Tibial nerve (tissue), 4 donors: Measurements from ENCODE around the gene PLB1. TPM values are rescaled to one million over a fixed set of nuclear protein-coding genes. Genes with fewer than 3 reads are reported as not detected.

Source experiments
- DNase-seq, 2 donors: peaks; one replicate each; pipeline ENCODE4 v3.0.0-alpha.2; 2019; ENCODE audit warnings: low spot score in 2 of 2
- H3K27ac ChIP-seq, 4 donors: fragments of 200-600 bp; sonication (generic) in 3 of 4; one replicate each; pipeline ENCODE4 v1.5.1; 2017 to 2019; ENCODE audit warnings: mild to moderate bottlenecking in 1 of 4
- H3K27me3 ChIP-seq, 2 donors: fragments of 200-600 bp; sonication (generic) in 1 of 2; one replicate each; pipeline versions ENCODE4 v1.5.1 to v1.6.0; 2017 to 2019
- H3K36me3 ChIP-seq, 3 donors: fragments of 200-600 bp; sonication (generic); one replicate each; pipeline ENCODE4 v1.5.1; 2018 to 2019
- H3K4me1 ChIP-seq, 4 donors: fragments of 200-600 bp; sonication (generic) in 3 of 4; one replicate each; pipeline ENCODE4 v1.5.1; 2017 to 2019
- H3K4me3 ChIP-seq, 4 donors: fragments of 200-600 bp; sonication (generic) in 3 of 4; one replicate each; pipeline ENCODE4 v1.5.1; 2017 to 2019; ENCODE audit warnings: mild to moderate bottlenecking in 1 of 4, moderate library complexity in 1 of 4
- H3K9me3 ChIP-seq, 4 donors: fragments of 200-600 bp; sonication (generic) in 3 of 4; one replicate each; pipeline ENCODE4 v1.5.1; 2017 to 2019
- EP300 ChIP-seq, 2 donors: sonication (generic); formaldehyde crosslinking; IDR thresholded peaks; one replicate each; pipeline ENCODE4 v1.6.1; 2017; ENCODE audit warnings: antibody characterized with exemption in 2 of 2, mild to moderate bottlenecking in 1 of 2
- POLR2A ChIP-seq, 2 donors: fragments of 450-650 bp; IDR thresholded peaks; one replicate each; pipeline ENCODE4 v1.6.1; 2017; ENCODE audit warnings: antibody characterized with exemption in 2 of 2, mild to moderate bottlenecking in 2 of 2, moderate library complexity in 2 of 2
- WGBS, 2 donors: methylation state at CpG; one replicate each; pipeline ENCODE4 v1.1.5; 2018; 5-methylcytosine and 5-hydroxymethylcytosine counted together
- total RNA-seq, 4 donors: library from RNA; depleted of rRNA; stranded (reverse); fragments of >200 nt; gene quantifications; one replicate each; pipeline ENCODE4 v1.1.0, GENCODE V29; 2016
- TF ChIP-seq, protein P1 (sequence below), 5 experiments: fragments of 200-600 bp in 3 of 5; fragments of 450-650 bp in 2 of 5; sonication (generic) in 3 of 5; IDR thresholded peaks; one replicate each; pipeline ENCODE4 v1.5.1; 2016 to 2019; ENCODE audit warnings: antibody characterized with exemption in 5 of 5, mild to moderate bottlenecking in 3 of 5, moderate library complexity in 2 of 5

The PLB1 gene
- total RNA-seq, 4 donors from 2014 or later, result 1.7 to 8.4 (median 4.7) TPM

DNA sequence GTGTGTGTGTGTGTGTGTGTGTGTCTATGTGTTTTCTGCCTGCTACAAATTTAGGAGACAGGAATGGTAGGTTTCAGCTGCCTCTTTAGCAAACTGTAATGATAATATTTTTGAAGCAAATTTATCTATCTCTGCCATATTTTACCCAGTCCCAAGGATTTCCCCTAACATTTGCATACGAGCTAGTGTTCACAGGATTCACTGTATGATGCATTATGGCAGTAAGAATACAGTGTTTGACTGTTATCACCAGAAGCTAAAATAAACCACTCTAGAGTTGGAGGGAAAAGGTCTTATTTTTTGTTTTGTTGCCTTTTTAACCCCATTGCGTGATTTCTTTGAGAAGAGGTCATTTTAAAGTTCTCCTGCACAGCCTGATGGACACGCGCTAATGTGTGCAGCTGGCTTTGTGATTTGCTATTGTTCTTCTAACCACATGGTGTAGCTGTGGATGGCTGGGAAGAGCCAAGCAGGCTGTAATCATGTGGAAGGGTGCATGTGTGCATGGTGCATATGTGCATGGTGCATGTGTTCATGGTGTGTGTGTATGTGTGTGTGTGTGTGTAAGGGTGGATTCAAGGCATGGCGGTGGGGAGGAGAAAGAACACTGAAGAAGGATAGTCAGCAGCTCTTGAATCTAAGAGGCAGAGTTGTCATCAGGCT lies 62.4 kb downstream of the PLB1 start:
- DNase-seq, result no peak
- WGBS, 2 donors, result 58 to 65% methylated on average over 5 of the region's 5 CpGs

DNA sequence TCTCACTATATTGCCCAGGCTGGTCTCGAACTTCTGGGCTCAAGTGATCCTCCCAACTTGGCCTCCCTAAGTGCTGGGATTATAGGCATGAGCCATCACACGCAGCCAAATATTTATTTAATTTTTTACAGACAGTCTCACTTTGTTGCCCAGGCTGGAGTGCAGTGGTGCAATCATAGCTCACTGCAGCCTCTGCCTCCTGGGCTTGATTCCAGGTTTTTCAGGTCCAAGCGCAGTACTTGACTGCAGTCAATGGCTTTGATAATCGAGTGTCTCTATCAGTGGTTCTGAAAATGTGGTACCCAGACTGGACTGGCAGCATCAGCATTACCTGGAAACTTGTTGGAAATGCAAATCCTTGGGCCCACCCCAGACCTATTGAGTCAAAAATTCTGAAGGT lies 63.1 kb downstream of the PLB1 start:
- Histone ChIP-seq H3K27me3 (no peaks in the 10 kb centered on the region), H3K9me3 (no peaks in the 10 kb centered on the region), H3K4me1 (no peaks in the 10 kb centered on the region), H3K27ac (no peak overlapping the region), H3K36me3 (no peaks in the 10 kb centered on the region), H3K4me3 (no peak overlapping the region)
- TF ChIP-seq EP300 (IDR thresholded peaks at IDR 0.05) (no peak), POLR2A (IDR thresholded peaks at IDR 0.05) (no peak)
- TF ChIP-seq, protein P1, sequence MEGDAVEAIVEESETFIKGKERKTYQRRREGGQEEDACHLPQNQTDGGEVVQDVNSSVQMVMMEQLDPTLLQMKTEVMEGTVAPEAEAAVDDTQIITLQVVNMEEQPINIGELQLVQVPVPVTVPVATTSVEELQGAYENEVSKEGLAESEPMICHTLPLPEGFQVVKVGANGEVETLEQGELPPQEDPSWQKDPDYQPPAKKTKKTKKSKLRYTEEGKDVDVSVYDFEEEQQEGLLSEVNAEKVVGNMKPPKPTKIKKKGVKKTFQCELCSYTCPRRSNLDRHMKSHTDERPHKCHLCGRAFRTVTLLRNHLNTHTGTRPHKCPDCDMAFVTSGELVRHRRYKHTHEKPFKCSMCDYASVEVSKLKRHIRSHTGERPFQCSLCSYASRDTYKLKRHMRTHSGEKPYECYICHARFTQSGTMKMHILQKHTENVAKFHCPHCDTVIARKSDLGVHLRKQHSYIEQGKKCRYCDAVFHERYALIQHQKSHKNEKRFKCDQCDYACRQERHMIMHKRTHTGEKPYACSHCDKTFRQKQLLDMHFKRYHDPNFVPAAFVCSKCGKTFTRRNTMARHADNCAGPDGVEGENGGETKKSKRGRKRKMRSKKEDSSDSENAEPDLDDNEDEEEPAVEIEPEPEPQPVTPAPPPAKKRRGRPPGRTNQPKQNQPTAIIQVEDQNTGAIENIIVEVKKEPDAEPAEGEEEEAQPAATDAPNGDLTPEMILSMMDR (IDR thresholded peaks at IDR 0.05), result no peak
- no peak for DNase-seq
- WGBS, 2 donors, result 79 to 85% methylated on average over 4 of the region's 4 CpGs

More for the DNA sequence above, 62.4 kb downstream of the PLB1 start:
- Histone ChIP-seq H3K27me3 (no peaks in the 10 kb centered on the region), H3K27ac (no peak overlapping the region), H3K36me3 (no peaks in the 10 kb centered on the region), H3K4me3 (no peak overlapping the region), H3K9me3 (no peaks in the 10 kb centered on the region), H3K4me1 (no peaks in the 10 kb centered on the region)
- TF ChIP-seq EP300 (IDR thresholded peaks at IDR 0.05), result no peak
- TF ChIP-seq, protein P1 (IDR thresholded peaks at IDR 0.05), result no peak
- no peak for TF ChIP-seq POLR2A (IDR thresholded peaks at IDR 0.05)

DNA sequence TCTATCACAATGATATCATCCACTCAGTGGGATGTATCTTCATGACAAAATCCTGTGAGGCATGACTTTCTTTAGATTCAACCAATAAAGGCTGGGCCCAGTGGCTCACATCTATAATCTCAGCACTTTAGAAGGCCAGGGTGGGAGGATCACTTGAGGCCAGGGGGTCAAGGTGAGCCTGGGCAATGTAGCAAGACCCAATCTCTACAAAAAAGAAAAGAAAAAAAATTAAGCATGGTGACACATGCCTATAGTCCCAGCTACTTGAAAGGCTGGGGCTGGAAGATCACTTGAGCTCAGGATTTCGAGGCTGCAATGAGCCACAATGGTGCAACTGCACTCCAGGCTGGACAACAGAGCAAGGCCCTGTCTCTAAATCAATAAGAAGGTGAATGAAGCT lies 68.0 kb downstream of the PLB1 start:
- no peak for DNase-seq
- Histone ChIP-seq H3K36me3 (no peaks in the 10 kb centered on the region), H3K27me3 (no peaks in the 10 kb centered on the region), H3K27ac (no peak overlapping the region), H3K4me1 (peaks cover 0 to 5% (median 0%) of the 10 kb centered on the region in 4 donors), H3K9me3 (no peaks in the 10 kb centered on the region), H3K4me3 (no peak overlapping the region)
- TF ChIP-seq POLR2A (IDR thresholded peaks at IDR 0.05) (no peak), EP300 (IDR thresholded peaks at IDR 0.05) (no peak)
- TF ChIP-seq, protein P1 (IDR thresholded peaks at IDR 0.05), result no peak
- WGBS, 2 donors, result 92 to 100% methylated on average over 1 of the region's 1 CpG

- H3K36me3 ChIP-seq, result no peaks in the 10 kb centered on the region
- TF ChIP-seq POLR2A (IDR thresholded peaks at IDR 0.05) (no peak), EP300 (IDR thresholded peaks at IDR 0.05) (no peak)
- TF ChIP-seq, protein P1 (IDR thresholded peaks at IDR 0.05), result no peak
- H3K4me1 ChIP-seq, result peaks cover 0 to 5% (median 0%) of the 10 kb centered on the region in 4 donors
- WGBS, 2 donors, result 91 to 92% methylated on average over 4 of the region's 4 CpGs
- no peaks in the 10 kb centered on the region for H3K27me3 ChIP-seq
- H3K4me3 ChIP-seq, result no peak overlapping the region
- no peak overlapping the region for H3K27ac ChIP-seq
- no peaks in the 10 kb centered on the region for H3K9me3 ChIP-seq
- no peak for DNase-seq
These were observed 68.5 kb downstream of the PLB1 start for GRCh38 chr2:28564346-28564745.

DNA sequence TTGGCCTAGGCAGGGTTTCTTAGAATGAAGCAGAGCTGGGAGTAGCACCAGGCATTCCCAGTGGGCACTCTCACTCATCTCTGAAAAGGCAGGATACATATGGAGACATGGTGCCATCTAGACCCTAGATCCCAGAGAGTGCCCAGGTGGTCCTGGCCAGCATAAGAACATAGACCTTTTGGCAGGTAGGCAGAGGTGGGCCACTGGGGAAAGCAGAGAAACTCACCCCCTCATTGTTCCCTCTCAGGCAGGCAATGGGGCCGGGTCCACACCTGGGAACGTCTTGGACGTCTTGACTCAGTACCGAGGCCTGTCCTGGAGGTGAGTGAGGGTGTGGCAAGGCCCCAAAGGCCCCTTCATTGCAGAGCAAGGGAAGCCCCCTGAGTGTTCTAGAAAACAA lies 69.2 kb downstream of the PLB1 start:
- TF ChIP-seq EP300 (IDR thresholded peaks at IDR 0.05) (no peak), POLR2A (IDR thresholded peaks at IDR 0.05) (no peak)
- TF ChIP-seq, protein P1 (IDR thresholded peaks at IDR 0.05), result no peak
- no peaks in the 10 kb centered on the region for H3K9me3 ChIP-seq
- no peak for DNase-seq
- WGBS, 2 donors, result 80% methylated on average over 4 of the region's 4 CpGs
- H3K4me3 ChIP-seq, result no peak overlapping the region
- H3K27me3 ChIP-seq, result no peaks in the 10 kb centered on the region
- peaks cover 0 to 5% (median 0%) of the 10 kb centered on the region in 4 donors for H3K4me1 ChIP-seq
- H3K36me3 ChIP-seq, result no peaks in the 10 kb centered on the region
- no peak overlapping the region for H3K27ac ChIP-seq
